ENCODE data around the gene STEAP4. TPM values are rescaled to one million over a fixed set of nuclear protein-coding genes. Genes with fewer than 3 reads are reported as not detected.

Gene STEAP4
- total and polyA plus RNA-seq, 4 donors: 3.7 to 43.8 (median 12.8) TPM

- WGBS: 88% methylated on average over 5 of the region's 5 CpGs
- no peak for TF ChIP-seq HNF4A (conservative IDR thresholded peaks at IDR 0.05)
- TF ChIP-seq YY1 (IDR thresholded peaks at IDR 0.05): no peak
- TF ChIP-seq SP1 (IDR thresholded peaks at IDR 0.05): no peak
These were observed 76.0 kb downstream of the STEAP4 start for GRCh38 chr7:88230646-88231045.

GRCh38 chr7:88229302-88229995 is 77.2 kb downstream of the STEAP4 start:
- WGBS: 91% methylated on average over 4 of the region's 4 CpGs
- H3K4me1 ChIP-seq (ENCODE audit: control insufficient read depth in 4 of 4, insufficient read depth in 4 of 4, low read length in 3 of 4): peaks cover 2 to 18% (median 13%) of the 10 kb centered on the region in 4 donors
- no peaks in the 10 kb centered on the region for H3K36me3 ChIP-seq (ENCODE audit: control insufficient read depth in 4 of 4, insufficient read depth in 3 of 4, low read depth in 1 of 4, low read length in 3 of 4)
- H3K27me3 ChIP-seq (ENCODE audit: control insufficient read depth in 4 of 4, insufficient read depth in 4 of 4, low read length in 3 of 4): no peaks in the 10 kb centered on the region
- no peak overlapping the region for H3K27ac ChIP-seq (ENCODE audit: low read depth in 1 of 2, low read length in 2 of 2)
- no peak for DNase-seq (ENCODE audit: low spot score)
- no peak overlapping the region for H3K4me3 ChIP-seq (ENCODE audit: low read depth in 1 of 3, low read length in 3 of 3)
- no peak overlapping the region for H3K9ac ChIP-seq (ENCODE audit: low read depth in 1 of 2, low read length in 2 of 2)
- TF ChIP-seq FOXA2 (IDR thresholded peaks at IDR 0.05): no peak
- TF ChIP-seq REST (IDR thresholded peaks at IDR 0.05): no peak
- TF ChIP-seq HNF4A (conservative IDR thresholded peaks at IDR 0.05): no peak
- TF ChIP-seq JUND (IDR thresholded peaks at IDR 0.05): no peak
- no peak for TF ChIP-seq NR2F2 (IDR thresholded peaks at IDR 0.05)
- TF ChIP-seq CTCF (IDR thresholded peaks at IDR 0.05; ENCODE audit: low read depth, low read length, missing input control): no peak
- TF ChIP-seq RAD21 (IDR thresholded peaks at IDR 0.05): no peak
- TF ChIP-seq YY1 (IDR thresholded peaks at IDR 0.05): no peak
- TF ChIP-seq SP1 (IDR thresholded peaks at IDR 0.05): no peak
- no peak for TF ChIP-seq RXRA (IDR thresholded peaks at IDR 0.05)
- TF ChIP-seq GABPA (IDR thresholded peaks at IDR 0.05 in 1 of 2, conservative IDR thresholded peaks at IDR 0.05 in 1 of 2): no peak
- no peak for TF ChIP-seq TAF1 (conservative IDR thresholded peaks at IDR 0.05)
- no peak for TF ChIP-seq FOXA1 (IDR thresholded peaks at IDR 0.05)
- H3K9me3 ChIP-seq (ENCODE audit: control insufficient read depth in 4 of 4, low read length in 3 of 4): no peaks in the 10 kb centered on the region

More at GRCh38 chr7:88230646-88231045, 76.0 kb downstream of the STEAP4 start:
- H3K27ac ChIP-seq (ENCODE audit: low read depth in 1 of 2, low read length in 2 of 2): no peak overlapping the region
- no peaks in the 10 kb centered on the region for H3K36me3 ChIP-seq (ENCODE audit: control insufficient read depth in 4 of 4, insufficient read depth in 3 of 4, low read depth in 1 of 4, low read length in 3 of 4)
- H3K4me3 ChIP-seq (ENCODE audit: low read depth in 1 of 3, low read length in 3 of 3): no peak overlapping the region
- no peak overlapping the region for H3K9ac ChIP-seq (ENCODE audit: low read depth in 1 of 2, low read length in 2 of 2)
- H3K4me1 ChIP-seq (ENCODE audit: control insufficient read depth in 4 of 4, insufficient read depth in 4 of 4, low read length in 3 of 4): peaks cover 0 to 18% (median 13%) of the 10 kb centered on the region in 4 donors
- no peaks in the 10 kb centered on the region for H3K9me3 ChIP-seq (ENCODE audit: control insufficient read depth in 4 of 4, low read length in 3 of 4)
- H3K27me3 ChIP-seq (ENCODE audit: control insufficient read depth in 4 of 4, insufficient read depth in 4 of 4, low read length in 3 of 4): no peaks in the 10 kb centered on the region
- no peak for DNase-seq (ENCODE audit: low spot score)

Data from liver (tissue), 9 donors.